Smooth muscle cell (in vitro differentiated cells): Measurements from ENCODE around the gene DGLUCY. TPM values are rescaled to one million over a fixed set of nuclear protein-coding genes. Genes with fewer than 3 reads are reported as not detected.

ENCODE experiments used
- DNase-seq: peaks from one replicate; lab custom pipeline; 2025; ENCODE audit not compliant: unreplicated experiment; lab: John Stamatoyannopoulos, UW
- H2AFZ ChIP-seq: fragments of 200-600 bp; sonication (generic); 2 replicates; pipeline ENCODE4 v1.6.0; 2016; ENCODE audit warnings: antibody characterized with exemption, low read depth, mild to moderate bottlenecking
- H3F3A ChIP-seq: fragments of 200-600 bp; sonication (generic); 2 replicates; pipeline ENCODE4 v1.6.0; 2017; ENCODE audit warnings: antibody characterized with exemption, low read depth
- H3K27ac ChIP-seq: fragments of 200-600 bp; sonication (generic); 2 replicates; pipeline ENCODE4 v1.5.1; 2016; ENCODE audit warnings: low read depth, mild to moderate bottlenecking
- H3K27me3 ChIP-seq: fragments of 200-600 bp; sonication (generic); 2 replicates; pipeline ENCODE4 v1.6.1; 2016; ENCODE audit warnings: low read depth, mild to moderate bottlenecking
- H3K36me3 ChIP-seq: fragments of 200-600 bp; sonication (generic); 2 replicates; pipeline ENCODE4 v1.5.1; 2016; ENCODE audit warnings: low read depth
- H3K4me1 ChIP-seq: fragments of 200-600 bp; sonication (generic); 2 replicates; pipeline ENCODE4 v1.5.1; 2016; ENCODE audit warnings: low read depth
- H3K4me2 ChIP-seq: fragments of 200-600 bp; sonication (generic); 2 replicates; pipeline ENCODE4 v1.6.0; 2016; ENCODE audit warnings: mild to moderate bottlenecking
- H3K4me3 ChIP-seq: fragments of 200-600 bp; sonication (generic); 2 replicates; pipeline ENCODE4 v1.5.1; 2016; ENCODE audit warnings: mild to moderate bottlenecking
- H3K79me2 ChIP-seq: fragments of 200-600 bp; sonication (generic); 2 replicates; pipeline ENCODE4 v1.6.0; 2016; ENCODE audit warnings: low read depth, mild to moderate bottlenecking
- H3K9ac ChIP-seq: fragments of 200-600 bp; sonication (generic); 2 replicates; pipeline ENCODE4 v1.6.0; 2016; ENCODE audit warnings: low read depth
- H3K9me3 ChIP-seq: fragments of 200-600 bp; sonication (generic); replicated peaks from 2 replicates; pipeline ENCODE4 v1.5.1; 2016; ENCODE audit warnings: low read depth
- H4K20me1 ChIP-seq: fragments of 200-600 bp; sonication (generic); 2 replicates; pipeline ENCODE4 v1.6.0; 2016; ENCODE audit warnings: low read depth
- CTCF ChIP-seq: fragments of 200-600 bp; sonication (generic); IDR thresholded peaks from 2 replicates; pipeline ENCODE4 v1.5.1; 2017; ENCODE audit warnings: borderline replicate concordance, mild to moderate bottlenecking, antibody characterized with exemption; ENCODE audit not compliant: insufficient read depth, poor library complexity, severe bottlenecking
- WGBS: methylation state at CpG from one replicate; pipeline ENCODE4 v1.1.7; 2016; ENCODE audit warnings: low lambda C conversion rate; 5-methylcytosine and 5-hydroxymethylcytosine counted together
- polyA plus RNA-seq: library from polyadenylated mRNA; unstranded; fragments of >200 nt; fragmentation: Nextera tagmentation; extraction: Ambion mirVana; gene quantifications from 2 replicates; pipeline ENCODE4 v1.2.1, GENCODE V29; 2016
- total RNA-seq: library from RNA; depleted of rRNA; stranded (reverse); fragments of >200 nt; gene quantifications from 2 replicates; pipeline ENCODE4 v1.2.3, GENCODE V29; 2014

DGLUCY gene
- 9.7 and 10.4 TPM in 2 replicates for total RNA-seq
- 11.3 and 15.9 TPM in 2 replicates for polyA plus RNA-seq

DNA sequence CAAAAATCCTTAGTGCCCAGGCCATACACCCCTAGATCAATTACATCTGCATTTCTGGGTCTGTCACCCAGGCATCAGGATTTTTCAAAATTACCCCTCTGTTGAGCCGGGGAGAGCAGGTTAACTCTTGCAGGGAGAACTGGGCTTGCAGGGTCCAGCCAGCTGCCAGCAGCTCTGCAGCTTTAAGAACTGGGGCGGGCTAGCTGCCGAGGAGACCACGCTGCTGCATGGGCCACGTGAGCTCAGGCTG lies at the start of gene DGLUCY:
TSS of gene DGLUCY (plus strand) at position 245 of the 250 bp plus-strand sequence. CDS start 46,222 bp downstream, outside the sequence.
- Histone ChIP-seq H3K4me2 (peak within 1 kb of the TSS; percentile 82), H3K4me3 (peak within 1 kb of the TSS; percentile 51), H3K36me3 (no peaks in the 10 kb centered on the region), H4K20me1 (no peaks in the 10 kb centered on the region), H3K9ac (no peak within 1 kb of the TSS), H3K4me1 (peaks cover 14% of the 10 kb centered on the region), H3F3A (no peaks in the 10 kb centered on the region), H3K27ac (peak within 1 kb of the TSS; percentile 13), H3K27me3 (no peaks in the 10 kb centered on the region), H3K79me2 (no peaks in the 10 kb centered on the region), H2AFZ (peak within 1 kb of the TSS; percentile 92), H3K9me3 (no peaks in the 10 kb centered on the region)
- TF ChIP-seq CTCF = no peak
- no peak for DNase-seq
- 4% methylated on average over 5 of the region's 5 CpGs for WGBS

GRCh38 chr14:91065266-91065665 lies 48.6 kb upstream of the DGLUCY start:
- no peak for TF ChIP-seq CTCF
- H3K27me3 ChIP-seq = no peaks in the 10 kb centered on the region
- no peak overlapping the region for H3K9ac ChIP-seq
- no peak overlapping the region for H2AFZ ChIP-seq
- no peak overlapping the region for H3K4me3 ChIP-seq
- H3K27ac ChIP-seq = no peak overlapping the region
- no peaks in the 10 kb centered on the region for H3K9me3 ChIP-seq
- H3K4me1 ChIP-seq = peaks cover 8% of the 10 kb centered on the region
- WGBS = 100% methylated on average over 3 of the region's 3 CpGs
- no peaks in the 10 kb centered on the region for H3K79me2 ChIP-seq
- no peaks in the 10 kb centered on the region for H4K20me1 ChIP-seq
- peaks cover 8% of the 10 kb centered on the region for H3F3A ChIP-seq
- no peak overlapping the region for H3K4me2 ChIP-seq
- DNase-seq = no peak
- H3K36me3 ChIP-seq = no peaks in the 10 kb centered on the region

- Histone ChIP-seq H3K79me2 (no peaks in the 10 kb centered on the region), H3K4me2 (no peak overlapping the region), H3F3A (no peaks in the 10 kb centered on the region), H3K9ac (no peak overlapping the region), H3K36me3 (no peaks in the 10 kb centered on the region), H3K27me3 (no peaks in the 10 kb centered on the region), H4K20me1 (no peaks in the 10 kb centered on the region), H3K9me3 (peaks cover 5% of the 10 kb centered on the region), H3K27ac (no peak overlapping the region), H3K4me3 (no peak overlapping the region), H2AFZ (no peak overlapping the region), H3K4me1 (no peaks in the 10 kb centered on the region)
- TF ChIP-seq CTCF = no peak
- WGBS = 95% methylated on average over 1 of the region's 1 CpG
- no peak for DNase-seq
These were observed 46.7 kb upstream of the DGLUCY start for GRCh38 chr14:91067186-91067585.

GRCh38 chr14:91068642-91069041 lies 45.2 kb upstream of the DGLUCY start:
- Histone ChIP-seq H3K27ac (no peak overlapping the region), H3K4me1 (no peaks in the 10 kb centered on the region), H3K4me3 (no peak overlapping the region), H3K9me3 (peaks cover 5% of the 10 kb centered on the region), H3K9ac (no peak overlapping the region), H3F3A (no peaks in the 10 kb centered on the region), H4K20me1 (no peaks in the 10 kb centered on the region), H3K4me2 (no peak overlapping the region), H3K27me3 (no peaks in the 10 kb centered on the region), H2AFZ (no peak overlapping the region), H3K36me3 (no peaks in the 10 kb centered on the region), H3K79me2 (no peaks in the 10 kb centered on the region)
- no peak for DNase-seq
- TF ChIP-seq CTCF = no peak
- 91% methylated on average over 2 of the region's 2 CpGs for WGBS
